Measurements from ENCODE around the gene SLAMF8.

SLAMF8 gene

GRCh38 chr1:159800177-159800930, 26.3 kb upstream of the SLAMF8 start:
- H3K27me3 Mint-ChIP-seq: no peaks in the 10 kb centered on the region
- peak overlapping the region in 1 of 2 donors; percentile 29 for H3K4me3 Mint-ChIP-seq
- H3K27ac Mint-ChIP-seq: no peak overlapping the region
- H3K4me1 Mint-ChIP-seq: peaks cover 16% of the 10 kb centered on the region
- no peaks in the 10 kb centered on the region for H3K9me3 Mint-ChIP-seq
- DNase-seq (peak in 1 of 2 donors; percentile 41), ATAC-seq (peak; percentile 81)

- Mint-ChIP-seq H3K27me3 (peaks cover 2% of the 10 kb centered on the region), H3K9me3 (no peaks in the 10 kb centered on the region), H3K27ac (no peak within 1 kb of the TSS), H3K4me1 (peaks cover 16% of the 10 kb centered on the region), H3K4me3 (no peak within 1 kb of the TSS)
- DNase-seq (no peak), ATAC-seq (no peak)
Observed at GRCh38 chr1:159802111-159802510, 24.6 kb upstream of the SLAMF8 start, which contains the start of gene FCRL6. TSS of gene FCRL6 (plus strand) at chr1:159802360. CDS start at chr1:159802425, 65 bp downstream.

- ATAC-seq (no peak), DNase-seq (no peak)
- Mint-ChIP-seq H3K4me3 (no peak overlapping the region), H3K27ac (no peak overlapping the region), H3K27me3 (peaks cover 7% of the 10 kb centered on the region), H3K4me1 (peaks cover 16% of the 10 kb centered on the region), H3K9me3 (no peaks in the 10 kb centered on the region)
Observed at GRCh38 chr1:159803956-159804689, 22.6 kb upstream of the SLAMF8 start.

- DNase-seq (no peak), ATAC-seq (no peak)
- Mint-ChIP-seq H3K4me1 (peaks cover 13% of the 10 kb centered on the region), H3K27ac (no peak overlapping the region), H3K4me3 (no peak overlapping the region), H3K27me3 (peaks cover 7% of the 10 kb centered on the region), H3K9me3 (no peaks in the 10 kb centered on the region)
Observed at GRCh38 chr1:159804924-159805323, 21.7 kb upstream of the SLAMF8 start.

GRCh38 chr1:159815926-159816325, 10.7 kb upstream of the SLAMF8 start:
- ATAC-seq: no peak
- DNase-seq: no peak
- peaks cover 37% of the 10 kb centered on the region for H3K4me1 Mint-ChIP-seq
- H3K27ac Mint-ChIP-seq: no peak overlapping the region
- H3K27me3 Mint-ChIP-seq: no peaks in the 10 kb centered on the region
- H3K4me3 Mint-ChIP-seq: no peak overlapping the region
- no peaks in the 10 kb centered on the region for H3K9me3 Mint-ChIP-seq

GRCh38 chr1:159817276-159818041, 9.2 kb upstream of the SLAMF8 start:
- ATAC-seq (peak; percentile 44), DNase-seq (no peak)
- Mint-ChIP-seq H3K4me3 (no peak overlapping the region), H3K4me1 (peaks cover 42% of the 10 kb centered on the region), H3K9me3 (no peaks in the 10 kb centered on the region), H3K27me3 (peaks cover 9% of the 10 kb centered on the region), H3K27ac (peak overlapping the region in 1 of 2 donors; percentile 81)

GRCh38 chr1:159821171-159821867, 5.4 kb upstream of the SLAMF8 start:
- no peak for ATAC-seq
- Mint-ChIP-seq H3K9me3 (no peaks in the 10 kb centered on the region), H3K4me1 (peaks cover 68% of the 10 kb centered on the region), H3K4me3 (no peak overlapping the region), H3K27ac (peak overlapping the region in 1 of 2 donors; percentile 37), H3K27me3 (peaks cover 32% of the 10 kb centered on the region)
- DNase-seq: no peak

- Mint-ChIP-seq H3K4me1 (peaks cover 75% of the 10 kb centered on the region), H3K27ac (no peak overlapping the region), H3K27me3 (peaks cover 32% of the 10 kb centered on the region), H3K4me3 (no peak overlapping the region), H3K9me3 (no peaks in the 10 kb centered on the region)
- no peak for DNase-seq
- no peak for ATAC-seq
Observed at GRCh38 chr1:159823406-159823805, 3.3 kb upstream of the SLAMF8 start.

GRCh38 chr1:159825564-159825963, 1.1 kb upstream of the SLAMF8 start:
- H3K4me1 Mint-ChIP-seq: peaks cover 71% of the 10 kb centered on the region
- peak overlapping the region in 1 of 2 donors; percentile 37 for H3K4me3 Mint-ChIP-seq
- no peak for ATAC-seq
- H3K27ac Mint-ChIP-seq: peak overlapping the region; percentile 28 to 64
- H3K9me3 Mint-ChIP-seq: no peaks in the 10 kb centered on the region
- DNase-seq: no peak
- peaks cover 32% of the 10 kb centered on the region for H3K27me3 Mint-ChIP-seq

- Mint-ChIP-seq H3K27ac (peak overlapping the region; percentile 64 to 98), H3K9me3 (no peaks in the 10 kb centered on the region), H3K27me3 (peaks cover 27% of the 10 kb centered on the region), H3K4me1 (peaks cover 64% of the 10 kb centered on the region), H3K4me3 (peak overlapping the region; percentile 42 to 64)
- ATAC-seq (peak; percentile 10), DNase-seq (peak in 1 of 2 donors; percentile 22)
Observed at GRCh38 chr1:159827102-159827490, 423 bp downstream of the SLAMF8 start.

- Mint-ChIP-seq H3K27me3 (peaks cover 23% of the 10 kb centered on the region), H3K9me3 (no peaks in the 10 kb centered on the region), H3K4me3 (peak overlapping the region in 1 of 2 donors; percentile 64), H3K4me1 (peaks cover 64% of the 10 kb centered on the region), H3K27ac (peak overlapping the region in 1 of 2 donors; percentile 98)
- peak in 1 of 2 donors; percentile 13 for DNase-seq
- no peak for ATAC-seq
Observed at GRCh38 chr1:159827549-159827948, 876 bp downstream of the SLAMF8 start.

- Mint-ChIP-seq H3K27ac (peak overlapping the region in 1 of 2 donors; percentile 77), H3K4me1 (peaks cover 58% of the 10 kb centered on the region), H3K27me3 (peaks cover 16% of the 10 kb centered on the region), H3K4me3 (peak overlapping the region in 1 of 2 donors; percentile 64), H3K9me3 (no peaks in the 10 kb centered on the region)
- DNase-seq (no peak), ATAC-seq (no peak)
Observed at GRCh38 chr1:159828176-159828575, 1.5 kb downstream of the SLAMF8 start.

GRCh38 chr1:159828581-159829272, 2.1 kb downstream of the SLAMF8 start:
- no peaks in the 10 kb centered on the region for H3K9me3 Mint-ChIP-seq
- H3K27me3 Mint-ChIP-seq: peaks cover 13% of the 10 kb centered on the region
- no peak for ATAC-seq
- peak overlapping the region in 1 of 2 donors; percentile 77 for H3K27ac Mint-ChIP-seq
- H3K4me3 Mint-ChIP-seq: no peak overlapping the region
- no peak for DNase-seq
- H3K4me1 Mint-ChIP-seq: peaks cover 55% of the 10 kb centered on the region

GRCh38 chr1:159829273-159829634, 2.6 kb downstream of the SLAMF8 start:
- H3K27ac Mint-ChIP-seq: peak overlapping the region in 1 of 2 donors; percentile 39
- H3K9me3 Mint-ChIP-seq: no peaks in the 10 kb centered on the region
- peaks cover 13% of the 10 kb centered on the region for H3K27me3 Mint-ChIP-seq
- no peak overlapping the region for H3K4me3 Mint-ChIP-seq
- no peak for DNase-seq
- ATAC-seq: no peak
- peaks cover 53% of the 10 kb centered on the region for H3K4me1 Mint-ChIP-seq
